Stimulated activated CD8-positive, alpha-beta memory T cell treated with anti-CD3 and anti-CD28 coated beads, Interleukin-4, amount 100 ng/mL, for 24 hours (primary cell): Measurements from ENCODE around the gene PYGB.
A peak's percentile ranks its signal among the peaks of the same experiment; 100 is the strongest.
"Not testable (repeated sequence)": the region's sequence is repeated elsewhere in the genome, so short reads cannot be mapped to it uniquely, and the experiment has no call there.

Experiments used
- DNase-seq: peaks from one replicate; pipeline ENCODE4 v3.0.0-alpha.2; 2020; ENCODE audit warnings: low read depth

Gene PYGB

DNA sequence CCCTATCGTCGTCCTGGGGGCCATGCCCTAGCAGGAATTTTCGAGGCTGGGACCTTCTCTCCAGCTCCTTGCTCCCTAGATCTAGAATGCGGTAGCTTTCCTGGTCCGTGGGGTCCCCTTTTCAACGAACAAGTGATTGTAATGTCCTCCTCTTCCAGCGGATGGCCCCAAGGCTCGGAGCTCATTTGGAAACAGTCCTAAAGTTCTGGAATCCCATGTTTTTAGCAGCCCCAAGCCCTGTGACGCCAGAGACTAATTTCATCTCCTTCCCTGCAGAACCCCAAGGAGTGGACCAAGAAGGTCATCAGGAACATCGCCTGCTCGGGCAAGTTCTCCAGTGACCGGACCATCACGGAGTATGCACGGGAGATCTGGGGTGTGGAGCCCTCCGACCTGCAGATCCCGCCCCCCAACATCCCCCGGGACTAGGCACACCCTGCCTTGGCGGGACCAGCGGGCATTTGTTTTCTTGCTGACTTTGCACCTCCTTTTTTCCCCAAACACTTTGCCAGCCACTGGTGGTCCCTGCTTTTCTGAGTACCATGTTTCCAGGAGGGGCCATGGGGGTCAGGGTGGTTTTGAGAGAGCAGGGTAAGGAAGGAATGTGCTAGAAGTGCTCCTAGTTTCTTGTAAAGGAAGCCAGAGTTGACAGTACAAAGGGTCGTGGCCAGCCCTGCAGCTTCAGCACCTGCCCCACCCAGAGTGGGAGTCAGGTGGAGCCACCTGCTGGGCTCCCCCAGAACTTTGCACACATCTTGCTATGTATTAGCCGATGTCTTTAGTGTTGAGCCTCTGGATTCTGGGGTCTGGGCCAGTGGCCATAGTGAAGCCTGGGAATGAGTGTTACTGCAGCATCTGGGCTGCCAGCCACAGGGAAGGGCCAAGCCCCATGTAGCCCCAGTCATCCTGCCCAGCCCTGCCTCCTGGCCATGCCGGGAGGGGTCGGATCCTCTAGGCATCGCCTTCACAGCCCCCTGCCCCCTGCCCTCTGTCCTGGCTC lies 48.5 kb downstream of the PYGB start:
- no peak for DNase-seq

DNA sequence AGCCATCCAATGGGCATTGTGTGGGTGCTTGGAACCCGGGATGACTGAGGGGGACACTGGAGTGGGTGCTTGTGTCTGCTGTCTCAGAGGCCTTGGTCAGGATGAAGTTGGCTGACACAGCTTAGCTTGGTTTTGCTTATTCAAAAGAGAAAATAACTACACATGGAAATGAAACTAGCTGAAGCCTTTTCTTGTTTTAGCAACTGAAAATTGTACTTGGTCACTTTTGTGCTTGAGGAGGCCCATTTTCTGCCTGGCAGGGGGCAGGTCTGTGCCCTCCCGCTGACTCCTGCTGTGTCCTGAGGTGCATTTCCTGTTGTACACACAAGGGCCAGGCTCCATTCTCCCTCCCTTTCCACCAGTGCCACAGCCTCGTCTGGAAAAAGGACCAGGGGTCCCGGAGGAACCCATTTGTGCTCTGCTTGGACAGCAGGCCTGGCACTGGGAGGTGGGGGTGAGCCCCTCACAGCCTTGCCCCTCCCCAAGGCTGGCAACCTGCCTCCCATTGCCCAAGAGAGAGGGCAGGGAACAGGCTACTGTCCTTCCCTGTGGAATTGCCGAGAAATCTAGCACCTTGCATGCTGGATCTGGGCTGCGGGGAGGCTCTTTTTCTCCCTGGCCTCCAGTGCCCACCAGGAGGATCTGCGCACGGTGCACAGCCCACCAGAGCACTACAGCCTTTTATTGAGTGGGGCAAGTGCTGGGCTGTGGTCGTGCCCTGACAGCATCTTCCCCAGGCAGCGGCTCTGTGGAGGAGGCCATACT lies 49.4 kb downstream of the PYGB start:
- no peak for DNase-seq

DNA sequence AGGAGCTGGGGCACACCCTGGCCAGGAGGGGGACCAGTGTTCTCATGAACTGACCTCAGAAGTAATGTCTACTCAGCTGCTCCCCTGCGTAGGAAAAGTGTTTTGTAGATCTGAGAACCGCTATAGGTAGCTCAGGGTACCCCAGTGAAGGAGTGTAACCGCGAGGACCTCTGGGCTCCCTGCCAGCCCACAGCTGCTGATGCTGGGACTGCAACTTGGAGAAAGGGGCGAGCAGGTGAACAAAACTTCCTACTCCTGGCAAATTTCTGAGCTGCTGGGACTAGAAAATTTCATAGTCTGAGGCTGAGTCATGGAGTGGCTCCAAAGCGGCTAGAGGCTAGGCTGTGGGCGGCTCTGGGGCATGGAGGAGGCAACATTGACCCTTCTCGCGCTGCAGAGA lies 51.9 kb downstream of the PYGB start:
- no peak for DNase-seq

DNA sequence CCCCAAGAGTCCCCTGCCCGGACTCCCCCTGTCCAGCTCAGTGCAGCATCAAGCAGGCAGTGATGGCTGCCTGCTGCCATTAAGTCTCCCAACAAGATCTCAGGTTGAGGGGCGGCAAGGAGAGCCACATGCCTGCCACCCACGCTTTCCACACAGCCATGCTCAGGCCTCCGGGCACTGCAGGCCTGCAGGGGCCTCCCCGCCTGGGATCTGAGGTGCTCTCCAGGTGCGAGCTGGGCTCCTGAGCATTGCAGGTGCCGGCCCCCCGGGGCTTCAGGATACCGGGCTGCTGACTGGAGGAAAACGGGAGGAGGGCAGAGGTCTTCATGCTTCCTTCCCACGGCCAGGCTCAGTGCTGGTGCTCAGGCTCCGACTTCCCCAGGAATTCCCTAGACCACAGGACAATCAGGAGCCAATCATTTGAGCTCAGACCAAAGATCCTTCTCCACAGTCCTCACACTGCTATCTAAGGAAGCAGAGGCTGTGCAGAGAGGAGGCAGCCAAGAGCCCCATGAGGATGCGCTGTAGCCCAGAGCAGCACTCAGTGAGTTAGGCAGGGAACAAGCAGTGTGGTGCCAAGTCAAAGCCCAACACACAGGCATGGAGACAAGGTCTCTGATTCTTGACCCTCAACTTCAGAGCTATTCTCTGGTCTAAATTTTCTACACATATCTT lies 52.7 kb downstream of the PYGB start:
- no peak for DNase-seq

GRCh38 chr20:25301357-25301920 lies 53.6 kb downstream of the PYGB start:
- DNase-seq, result no peak

GRCh38 chr20:25302596-25302995 lies 54.7 kb downstream of the PYGB start:
- DNase-seq, result no peak

DNA sequence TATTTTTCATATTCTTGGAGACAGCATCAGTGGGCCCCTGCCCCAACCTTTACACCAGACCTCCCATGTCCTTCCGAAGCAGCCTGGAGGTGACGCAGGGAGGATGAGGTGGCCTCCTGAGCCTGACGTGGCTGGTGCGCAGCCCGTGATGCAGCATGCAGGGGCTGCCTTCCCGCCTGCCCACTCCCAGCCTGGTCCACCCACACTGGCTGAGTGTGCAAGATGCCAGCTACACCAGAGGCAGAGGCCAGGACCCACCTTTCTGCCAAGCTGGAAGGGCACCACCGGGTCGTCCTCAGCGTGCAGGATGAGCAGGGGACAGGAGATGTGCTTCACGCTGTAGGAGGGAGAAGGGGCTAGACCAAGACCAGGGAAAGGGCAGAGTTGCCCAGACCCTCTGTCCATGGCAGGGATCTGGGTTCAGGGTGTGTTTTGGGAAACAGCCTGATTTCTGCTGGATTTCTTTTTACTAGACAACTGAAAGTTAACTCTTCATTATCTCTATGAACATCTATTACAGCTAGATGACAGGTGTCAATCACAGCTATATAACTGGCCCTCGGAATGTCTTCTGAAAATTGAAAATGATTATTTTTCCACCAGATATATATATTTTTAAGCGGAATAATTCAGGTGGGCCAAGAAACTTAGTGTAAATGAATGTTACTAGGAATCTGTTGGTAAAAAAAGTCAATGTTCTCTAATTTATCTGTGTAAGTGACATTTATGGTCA lies 55.6 kb downstream of the PYGB start:
- no peak for DNase-seq

DNA sequence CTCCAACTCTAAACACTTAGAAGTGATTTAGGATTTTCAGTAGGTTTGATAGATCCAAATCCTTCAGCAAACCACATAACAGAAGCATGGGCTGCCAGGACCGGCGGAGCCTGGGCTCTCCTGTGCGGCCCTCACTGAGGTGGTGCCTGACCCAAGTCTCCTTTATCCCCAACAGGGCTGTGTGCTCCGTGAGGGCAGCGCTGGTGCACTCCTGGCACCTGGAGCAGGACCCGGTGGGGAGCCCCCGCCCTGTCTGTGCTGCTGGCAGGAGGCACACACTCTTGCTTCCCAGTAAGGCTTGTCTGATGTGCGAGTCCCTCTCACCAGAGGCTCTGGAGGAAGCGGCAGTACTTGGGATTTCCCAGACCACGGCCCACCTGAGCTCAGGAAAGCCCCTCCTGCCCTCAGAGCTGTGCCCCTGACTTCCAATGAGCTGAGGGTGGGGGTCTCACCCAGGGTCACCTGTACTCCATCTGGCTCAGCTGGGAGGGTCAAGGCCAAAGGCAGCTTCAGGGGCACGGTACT lies 56.2 kb downstream of the PYGB start:
- no peak for DNase-seq

- DNase-seq, result no peak
Measured at GRCh38 chr20:25306991-25307903, 59.4 kb downstream of the PYGB start.

DNA sequence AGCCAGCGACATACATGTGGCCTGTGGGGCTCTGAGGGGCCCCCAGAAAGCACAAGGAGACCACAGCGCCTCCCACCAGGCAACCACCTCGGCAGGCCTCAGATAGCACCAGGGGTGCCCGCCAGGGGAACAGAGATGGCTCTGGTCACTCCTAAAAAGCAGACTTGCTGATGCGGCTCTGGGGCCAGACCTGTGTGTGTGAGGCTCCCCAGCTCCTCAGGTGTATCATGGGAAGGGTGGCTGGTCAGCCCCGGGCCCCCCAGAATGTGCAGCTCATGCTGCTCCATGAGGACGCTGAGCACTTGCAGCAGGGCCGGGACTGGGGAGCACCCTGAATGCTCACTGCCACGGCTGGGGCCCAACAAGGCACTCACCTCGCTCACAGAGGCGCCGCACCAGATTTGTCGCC lies 60.2 kb downstream of the PYGB start:
- DNase-seq, result no peak

- DNase-seq, result no peak
Measured at GRCh38 chr20:25308671-25309394, 60.9 kb downstream of the PYGB start.

DNA sequence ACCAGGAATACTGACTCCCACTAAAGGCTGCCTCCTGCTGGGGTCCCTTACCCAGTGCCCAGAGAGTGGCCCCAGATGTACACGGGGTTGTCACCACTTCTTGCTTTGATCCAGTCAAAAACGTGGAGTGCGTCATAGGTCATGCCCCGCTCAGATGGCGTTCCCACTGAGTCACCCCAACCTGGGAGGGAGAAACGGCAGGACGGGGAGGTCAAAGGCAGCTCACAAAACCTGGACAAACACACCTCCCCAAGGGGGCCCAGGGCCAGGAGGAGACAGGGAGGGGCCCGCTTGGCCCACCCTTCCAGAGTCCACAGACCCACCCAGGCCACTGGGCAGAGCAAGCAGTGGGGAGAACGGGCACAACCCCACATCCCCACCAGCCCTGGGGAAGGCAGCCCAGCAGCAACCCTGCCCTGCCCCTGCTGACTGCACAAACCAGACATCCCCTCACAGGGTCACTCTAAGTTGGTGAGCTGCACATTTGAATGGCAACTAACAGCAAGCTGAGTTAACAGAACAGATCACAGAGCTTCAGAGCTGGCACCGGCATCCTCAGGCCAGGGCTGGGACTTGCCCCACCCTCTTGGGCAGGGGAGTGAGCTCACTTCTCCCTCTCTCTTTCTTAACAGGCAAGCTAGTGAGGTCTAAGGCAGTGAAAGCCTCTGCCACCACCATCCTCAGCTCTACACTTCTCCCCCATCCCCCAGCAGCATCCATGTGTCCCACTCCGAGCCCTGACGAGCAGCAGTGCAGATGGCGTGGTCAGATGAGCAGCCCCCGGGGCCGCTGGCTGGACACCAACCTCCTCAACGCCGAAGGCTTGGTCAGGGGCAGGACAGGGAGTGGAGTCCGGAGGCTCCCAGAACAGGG lies 61.7 kb downstream of the PYGB start:
- DNase-seq, result no peak

GRCh38 chr20:25310268-25310920 lies 62.5 kb downstream of the PYGB start:
- peak; percentile 30 for DNase-seq

GRCh38 chr20:25310921-25311728 lies 63.2 kb downstream of the PYGB start:
- DNase-seq, result no peak

DNA sequence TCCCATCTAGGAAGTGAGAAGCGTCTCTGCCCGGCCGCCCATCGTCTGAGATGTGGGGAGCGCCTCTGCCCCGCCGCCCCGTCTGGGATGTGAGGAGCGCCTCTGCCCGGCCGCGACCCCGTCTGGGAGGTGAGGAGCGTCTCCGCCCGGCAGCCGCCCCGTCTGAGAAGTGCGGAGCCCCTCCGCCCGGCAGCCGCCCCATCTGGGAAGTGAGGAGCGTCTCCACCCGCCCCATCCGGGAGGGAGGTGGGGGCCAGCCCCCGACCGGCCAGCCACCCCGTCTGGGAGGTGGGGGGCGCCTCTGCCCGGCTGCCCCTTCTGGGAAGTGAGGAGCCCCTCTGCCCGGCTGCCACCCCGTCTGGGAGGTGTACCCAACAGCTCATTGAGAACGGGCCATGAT lies 64.8 kb downstream of the PYGB start:
- not testable (repeated sequence) for DNase-seq

- no peak for DNase-seq
Measured at GRCh38 chr20:25313593-25313992, 65.7 kb downstream of the PYGB start.
